ENCODE measurements around the gene VPS13C. TPM values are rescaled to one million over a fixed set of nuclear protein-coding genes. Genes with fewer than 3 reads are reported as not detected.

The VPS13C gene
- total RNA-seq, 1 donor from 2014 or later, result 50.9 TPM

- H3K9me3 Mint-ChIP-seq (ENCODE audit: unreplicated experiment), result no peaks in the 10 kb centered on the region
- no peaks in the 10 kb centered on the region for H3K4me1 Mint-ChIP-seq (ENCODE audit: unreplicated experiment)
- H3K27ac Mint-ChIP-seq (ENCODE audit: unreplicated experiment), result no peak overlapping the region
- no peaks in the 10 kb centered on the region for H3K36me3 Mint-ChIP-seq (ENCODE audit: low read depth, unreplicated experiment)
- TF ChIP-seq, protein P1, sequence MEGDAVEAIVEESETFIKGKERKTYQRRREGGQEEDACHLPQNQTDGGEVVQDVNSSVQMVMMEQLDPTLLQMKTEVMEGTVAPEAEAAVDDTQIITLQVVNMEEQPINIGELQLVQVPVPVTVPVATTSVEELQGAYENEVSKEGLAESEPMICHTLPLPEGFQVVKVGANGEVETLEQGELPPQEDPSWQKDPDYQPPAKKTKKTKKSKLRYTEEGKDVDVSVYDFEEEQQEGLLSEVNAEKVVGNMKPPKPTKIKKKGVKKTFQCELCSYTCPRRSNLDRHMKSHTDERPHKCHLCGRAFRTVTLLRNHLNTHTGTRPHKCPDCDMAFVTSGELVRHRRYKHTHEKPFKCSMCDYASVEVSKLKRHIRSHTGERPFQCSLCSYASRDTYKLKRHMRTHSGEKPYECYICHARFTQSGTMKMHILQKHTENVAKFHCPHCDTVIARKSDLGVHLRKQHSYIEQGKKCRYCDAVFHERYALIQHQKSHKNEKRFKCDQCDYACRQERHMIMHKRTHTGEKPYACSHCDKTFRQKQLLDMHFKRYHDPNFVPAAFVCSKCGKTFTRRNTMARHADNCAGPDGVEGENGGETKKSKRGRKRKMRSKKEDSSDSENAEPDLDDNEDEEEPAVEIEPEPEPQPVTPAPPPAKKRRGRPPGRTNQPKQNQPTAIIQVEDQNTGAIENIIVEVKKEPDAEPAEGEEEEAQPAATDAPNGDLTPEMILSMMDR (IDR thresholded peaks at IDR 0.05; ENCODE audit: unreplicated experiment), result no peak
- DNase-seq (ENCODE audit: low spot score), result no peak
- H3K27me3 Mint-ChIP-seq (ENCODE audit: unreplicated experiment), result peaks cover 8% of the 10 kb centered on the region
- H3K4me3 Mint-ChIP-seq (ENCODE audit: unreplicated experiment), result no peak overlapping the region
These were observed 34.1 kb upstream of the VPS13C start for GRCh38 chr15:62094388-62094787.

DNA sequence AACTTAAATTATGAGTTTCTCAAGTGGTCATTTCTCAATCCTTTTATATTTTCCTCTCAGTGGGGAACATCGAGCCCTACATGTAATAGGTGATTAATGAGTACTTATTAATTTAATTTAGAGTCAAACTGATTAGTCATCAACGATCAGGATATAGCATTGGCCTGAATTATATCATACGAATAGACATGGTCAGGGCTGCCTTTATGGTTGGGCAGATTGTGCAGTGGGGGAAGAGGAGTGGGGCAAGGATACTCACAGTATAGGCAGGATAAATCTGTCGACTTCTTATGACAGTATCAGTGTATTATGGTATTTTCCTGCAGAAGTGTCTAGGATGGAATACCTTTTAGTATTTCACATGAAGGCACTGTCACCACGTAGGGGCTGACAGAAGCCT lies 33.6 kb upstream of the VPS13C start:
- no peaks in the 10 kb centered on the region for H3K4me1 Mint-ChIP-seq (ENCODE audit: unreplicated experiment)
- no peaks in the 10 kb centered on the region for H3K36me3 Mint-ChIP-seq (ENCODE audit: low read depth, unreplicated experiment)
- H3K27me3 Mint-ChIP-seq (ENCODE audit: unreplicated experiment), result peaks cover 8% of the 10 kb centered on the region
- no peak for DNase-seq (ENCODE audit: low spot score)
- no peak overlapping the region for H3K27ac Mint-ChIP-seq (ENCODE audit: unreplicated experiment)
- H3K9me3 Mint-ChIP-seq (ENCODE audit: unreplicated experiment), result no peaks in the 10 kb centered on the region
- H3K4me3 Mint-ChIP-seq (ENCODE audit: unreplicated experiment), result no peak overlapping the region
- TF ChIP-seq, protein P1 (IDR thresholded peaks at IDR 0.05; ENCODE audit: unreplicated experiment), result no peak

DNA sequence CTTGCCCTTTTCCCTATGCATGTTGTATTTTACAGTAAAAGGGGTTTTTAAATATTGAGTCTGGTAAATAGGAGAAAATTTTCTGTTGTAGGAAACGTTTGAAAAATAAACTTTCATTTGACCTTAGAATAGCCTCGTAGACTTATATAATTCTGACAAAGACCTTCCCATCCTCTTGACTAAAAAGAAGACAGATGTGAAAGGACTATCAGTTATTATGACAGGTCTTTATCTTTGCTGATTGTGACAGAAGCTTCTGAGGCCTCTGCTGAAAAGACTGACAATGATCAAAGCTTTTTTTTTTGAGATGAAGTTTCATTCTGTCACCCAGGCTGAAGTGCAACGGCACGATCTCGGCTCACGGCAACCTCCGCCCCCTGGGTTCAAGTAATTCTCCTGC lies 30.7 kb upstream of the VPS13C start:
- no peaks in the 10 kb centered on the region for H3K36me3 Mint-ChIP-seq (ENCODE audit: low read depth, unreplicated experiment)
- no peak overlapping the region for H3K4me3 Mint-ChIP-seq (ENCODE audit: unreplicated experiment)
- H3K27me3 Mint-ChIP-seq (ENCODE audit: unreplicated experiment), result peaks cover 4% of the 10 kb centered on the region
- no peak for DNase-seq (ENCODE audit: low spot score)
- H3K27ac Mint-ChIP-seq (ENCODE audit: unreplicated experiment), result no peak overlapping the region
- H3K4me1 Mint-ChIP-seq (ENCODE audit: unreplicated experiment), result peaks cover 9% of the 10 kb centered on the region
- no peaks in the 10 kb centered on the region for H3K9me3 Mint-ChIP-seq (ENCODE audit: unreplicated experiment)
- TF ChIP-seq, protein P1 (IDR thresholded peaks at IDR 0.05; ENCODE audit: unreplicated experiment), result no peak

- Mint-ChIP-seq H3K4me1 (ENCODE audit: unreplicated experiment) (peaks cover 13% of the 10 kb centered on the region), H3K27ac (ENCODE audit: unreplicated experiment) (no peak overlapping the region), H3K9me3 (ENCODE audit: unreplicated experiment) (no peaks in the 10 kb centered on the region), H3K27me3 (ENCODE audit: unreplicated experiment) (peaks cover 3% of the 10 kb centered on the region), H3K4me3 (ENCODE audit: unreplicated experiment) (no peak overlapping the region), H3K36me3 (ENCODE audit: low read depth, unreplicated experiment) (no peaks in the 10 kb centered on the region)
- TF ChIP-seq, protein P1 (IDR thresholded peaks at IDR 0.05; ENCODE audit: unreplicated experiment), result no peak
- no peak for DNase-seq (ENCODE audit: low spot score)
These were observed 29.4 kb upstream of the VPS13C start for GRCh38 chr15:62089616-62090015.

GRCh38 chr15:62088353-62088693 lies 28.1 kb upstream of the VPS13C start:
- DNase-seq (ENCODE audit: low spot score), result no peak
- Mint-ChIP-seq H3K27ac (ENCODE audit: unreplicated experiment) (no peak overlapping the region), H3K4me1 (ENCODE audit: unreplicated experiment) (peaks cover 13% of the 10 kb centered on the region), H3K4me3 (ENCODE audit: unreplicated experiment) (no peak overlapping the region), H3K9me3 (ENCODE audit: unreplicated experiment) (no peaks in the 10 kb centered on the region), H3K27me3 (ENCODE audit: unreplicated experiment) (peaks cover 1% of the 10 kb centered on the region), H3K36me3 (ENCODE audit: low read depth, unreplicated experiment) (peaks cover 4% of the 10 kb centered on the region)
- TF ChIP-seq, protein P1 (IDR thresholded peaks at IDR 0.05; ENCODE audit: unreplicated experiment), result no peak
